22Rv1 (cell line): ENCODE results near the gene GSTO1.

Experiments
- CTCF ChIP-seq: fragments of 450-650 bp; IDR thresholded peaks from 2 replicates; pipeline ENCODE4 v1.5.1; 2017; ENCODE audit warnings: mild to moderate bottlenecking
- ZFX ChIP-seq: fragments of 450-650 bp; IDR thresholded peaks from 2 replicates; pipeline ENCODE4 v1.6.1; 2017; ENCODE audit warnings: antibody characterized with exemption, borderline replicate concordance

GRCh38 chr10:104308439-104308903 lies 53.8 kb downstream of the GSTO1 start:
- TF ChIP-seq CTCF (no peak), ZFX (no peak)
